T-helper 2 cell treated with Interferon-gamma antibody and Interleukin-4, amounts not matched to agents 5 μg/mL and 100 μg/mL, for 36 hours (primary cell): ENCODE measurements around the gene ZNF84.
A peak's percentile ranks its signal among the peaks of the same experiment; 100 is the strongest.

Source experiments
- DNase-seq: peaks from one replicate; pipeline ENCODE4 v3.0.0; 2021; ENCODE audit warnings: low spot score
- H3K27ac Mint-ChIP-seq: one replicate; pipeline ENCODE4 v1.8.0; 2021; ENCODE audit warnings: mild to moderate bottlenecking, mixed read lengths
- H3K27me3 Mint-ChIP-seq: one replicate; pipeline ENCODE4 v1.8.0; 2021; ENCODE audit warnings: low read depth, mixed read lengths
- H3K36me3 Mint-ChIP-seq: one replicate; pipeline ENCODE4 v1.8.0; 2021; ENCODE audit warnings: low read depth, mixed read lengths
- H3K4me1 Mint-ChIP-seq: one replicate; pipeline ENCODE4 v1.8.0; 2021; ENCODE audit warnings: low read depth, mixed read lengths
- H3K4me3 Mint-ChIP-seq: one replicate; pipeline ENCODE4 v1.8.0; 2022; ENCODE audit warnings: mild to moderate bottlenecking, moderate library complexity, mixed read lengths
- H3K9me3 Mint-ChIP-seq: one replicate; pipeline ENCODE4 v1.8.0; 2021; ENCODE audit warnings: mixed read lengths

ZNF84 gene

GRCh38 chr12:133080368-133081158 lies 43.3 kb downstream of the ZNF84 start, which contains the start of gene ZNF140:
TSS of gene ZNF140 (plus strand) at chr12:133080923. CDS start at chr12:133081321, 398 bp downstream.
- Mint-ChIP-seq H3K4me3 (no peak within 1 kb of the TSS), H3K27ac (no peak within 1 kb of the TSS), H3K4me1 (peaks cover 7% of the 10 kb centered on the region), H3K9me3 (peaks cover 52% of the 10 kb centered on the region), H3K27me3 (no peaks in the 10 kb centered on the region), H3K36me3 (peaks cover 53% of the 10 kb centered on the region)
- DNase-seq, result peak; percentile 97

GRCh38 chr12:133081159-133081780 lies 44.0 kb downstream of the ZNF84 start:
- no peak overlapping the region for H3K4me3 Mint-ChIP-seq
- H3K36me3 Mint-ChIP-seq, result peaks cover 59% of the 10 kb centered on the region
- peaks cover 57% of the 10 kb centered on the region for H3K9me3 Mint-ChIP-seq
- no peak for DNase-seq
- peaks cover 7% of the 10 kb centered on the region for H3K4me1 Mint-ChIP-seq
- H3K27me3 Mint-ChIP-seq, result no peaks in the 10 kb centered on the region
- H3K27ac Mint-ChIP-seq, result no peak overlapping the region

DNA sequence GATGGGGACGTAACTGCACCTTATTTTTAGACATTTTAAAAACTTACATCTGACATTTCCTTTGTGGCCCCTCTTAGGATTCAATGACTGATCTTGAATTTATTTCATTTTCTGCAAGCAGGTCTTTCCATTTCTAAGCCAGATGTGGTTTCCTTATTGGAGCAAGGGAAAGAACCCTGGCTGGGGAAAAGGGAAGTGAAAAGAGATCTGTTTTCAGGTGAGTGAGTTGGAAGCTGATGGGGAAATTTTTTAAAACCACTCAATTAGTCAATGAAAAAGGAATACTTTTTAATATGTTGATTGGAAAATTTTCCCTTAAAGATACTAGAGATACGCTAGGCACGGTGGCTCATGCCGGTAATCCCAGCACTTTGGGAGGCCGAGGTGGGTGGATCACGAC lies 46.0 kb downstream of the ZNF84 start:
- no peak for DNase-seq
- H3K9me3 Mint-ChIP-seq, result peaks cover 58% of the 10 kb centered on the region
- H3K4me1 Mint-ChIP-seq, result peaks cover 7% of the 10 kb centered on the region
- peaks cover 73% of the 10 kb centered on the region for H3K36me3 Mint-ChIP-seq
- no peak overlapping the region for H3K27ac Mint-ChIP-seq
- H3K4me3 Mint-ChIP-seq, result no peak overlapping the region
- H3K27me3 Mint-ChIP-seq, result no peaks in the 10 kb centered on the region

- Mint-ChIP-seq H3K4me1 (no peaks in the 10 kb centered on the region), H3K27me3 (no peaks in the 10 kb centered on the region), H3K9me3 (peaks cover 83% of the 10 kb centered on the region), H3K4me3 (no peak overlapping the region), H3K27ac (no peak overlapping the region), H3K36me3 (peaks cover 76% of the 10 kb centered on the region)
- DNase-seq, result no peak
Observed at GRCh38 chr12:133105620-133106019, 68.3 kb downstream of the ZNF84 start.

DNA sequence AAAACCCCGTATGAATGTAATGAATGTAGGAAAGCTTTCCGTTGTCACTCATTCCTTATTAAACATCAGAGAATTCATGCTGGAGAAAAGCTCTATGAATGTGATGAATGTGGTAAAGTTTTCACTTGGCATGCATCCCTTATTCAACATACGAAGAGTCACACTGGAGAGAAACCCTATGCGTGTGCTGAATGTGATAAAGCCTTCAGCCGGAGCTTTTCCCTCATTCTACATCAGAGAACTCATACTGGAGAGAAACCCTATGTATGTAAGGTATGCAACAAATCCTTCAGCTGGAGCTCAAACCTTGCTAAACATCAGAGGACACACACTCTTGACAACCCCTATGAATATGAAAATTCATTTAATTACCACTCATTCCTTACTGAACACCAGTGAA lies 68.9 kb downstream of the ZNF84 start:
- Mint-ChIP-seq H3K27me3 (no peaks in the 10 kb centered on the region), H3K9me3 (peaks cover 78% of the 10 kb centered on the region)

GRCh38 chr12:133107121-133107520 lies 69.8 kb downstream of the ZNF84 start:
- no peaks in the 10 kb centered on the region for H3K27me3 Mint-ChIP-seq
- no peak for DNase-seq
- no peak overlapping the region for H3K27ac Mint-ChIP-seq
- H3K4me3 Mint-ChIP-seq, result no peak overlapping the region
- H3K36me3 Mint-ChIP-seq, result peaks cover 64% of the 10 kb centered on the region
- H3K9me3 Mint-ChIP-seq, result peaks cover 74% of the 10 kb centered on the region
- H3K4me1 Mint-ChIP-seq, result no peaks in the 10 kb centered on the region

More for the DNA sequence above, 68.9 kb downstream of the ZNF84 start:
- H3K27ac Mint-ChIP-seq, result no peak overlapping the region
- H3K36me3 Mint-ChIP-seq, result peaks cover 71% of the 10 kb centered on the region
- H3K4me3 Mint-ChIP-seq, result no peak overlapping the region
- no peak for DNase-seq
- no peaks in the 10 kb centered on the region for H3K4me1 Mint-ChIP-seq

DNA sequence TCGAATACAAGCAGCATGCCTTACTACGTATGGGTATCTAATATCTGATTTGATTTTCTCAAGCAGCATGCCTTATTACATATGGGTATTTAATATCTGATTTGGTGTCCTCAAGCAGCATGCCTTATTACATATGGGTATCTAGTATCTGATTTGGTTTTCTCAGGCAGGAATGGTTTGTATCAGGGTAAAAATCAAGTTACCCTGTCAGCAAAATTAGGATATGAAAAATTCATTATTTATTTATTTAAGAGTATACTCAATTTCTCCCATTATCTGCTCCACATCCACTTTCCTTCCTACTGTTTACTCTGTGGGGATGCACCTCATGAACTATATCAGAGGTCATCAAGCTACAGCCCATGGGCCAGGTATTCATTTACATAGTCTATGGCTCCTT lies 70.8 kb downstream of the ZNF84 start:
- Mint-ChIP-seq H3K9me3 (peaks cover 73% of the 10 kb centered on the region), H3K27me3 (no peaks in the 10 kb centered on the region), H3K27ac (no peak overlapping the region), H3K4me1 (no peaks in the 10 kb centered on the region), H3K36me3 (peaks cover 59% of the 10 kb centered on the region), H3K4me3 (no peak overlapping the region)
- DNase-seq, result no peak
